Heart left ventricle (tissue), 13 donors: ENCODE data around the gene WBP2.

Experiments
- CTCF ChIP-seq, 12 donors: fragments of 200-600 bp; sonication (generic) in 4 of 12; IDR thresholded peaks; one replicate each; pipeline versions ENCODE4 v1.5.0 to v1.8.0; 2018 to 2022; ENCODE audit warnings: antibody characterized with exemption in 12 of 12, mild to moderate bottlenecking in 5 of 12
- POLR2A ChIP-seq, 2 donors: fragments of 450-650 bp; IDR thresholded peaks; one replicate each; pipeline ENCODE4 v1.6.1; 2017; ENCODE audit warnings: antibody characterized with exemption in 2 of 2, mild to moderate bottlenecking in 2 of 2, moderate library complexity in 2 of 2
- donor health status: ischemic (EF 13 %, LVEDD 7.1; RV severe dilation, severe dysfunction).
- donor health status: DM: no; HTN: yes; CAD: no.
- donor health status: DM: no; HTN: no; CAD: no.
- donor health status: ischemic (EF 25% LVEDD 6.9; RV normal size, moderate dysfunction).
- donor health status: ischemic (EF 25% LVEDD 5.7; RV mildly dilated, moderate dysfunction).
- donor health status: ischemic (EF 35%, LVEDD 5.7; RV mildly dilated, moderate dysfunction).
- donor health status: nonischemic (EF 11% LVEDD 7.7; RV severe dilation, severe dysfunction).
- donor health status: DM: yes; HTN: yes; CAD: no.
- donor health status: PGD.
- donor health status: ischemic (EF 29% LVEDD 5.4; RV normal size, mild dysfunction).
- donor health status: nonischemic (EF 23%, LVEDD 6.1; RV moderate dilation, normal function).

- TF ChIP-seq CTCF (IDR thresholded peaks at IDR 0.05) (no peak), POLR2A (IDR thresholded peaks at IDR 0.05) (no peak)
These were observed 47.3 kb downstream of the WBP2 start for GRCh38 chr17:75807861-75808260.
